Heart left ventricle (tissue), 13 donors: ENCODE measurements around the gene ZC3H10.

Source experiments
- POLR2A ChIP-seq, 2 donors: fragments of 450-650 bp; IDR thresholded peaks; one replicate each; pipeline ENCODE4 v1.6.1; 2017; ENCODE audit warnings: antibody characterized with exemption in 2 of 2, mild to moderate bottlenecking in 2 of 2, moderate library complexity in 2 of 2
- TF ChIP-seq, protein P1 (sequence below), 12 donors: fragments of 200-600 bp; sonication (generic) in 4 of 12; IDR thresholded peaks; one replicate each; pipeline versions ENCODE4 v1.5.0 to v1.8.0; 2018 to 2022; ENCODE audit warnings: antibody characterized with exemption in 12 of 12, mild to moderate bottlenecking in 5 of 12
- donor health status: ischemic (EF 13 %, LVEDD 7.1; RV severe dilation, severe dysfunction).
- donor health status: DM: no; HTN: yes; CAD: no.
- donor health status: DM: no; HTN: no; CAD: no.
- donor health status: ischemic (EF 25% LVEDD 6.9; RV normal size, moderate dysfunction).
- donor health status: ischemic (EF 25% LVEDD 5.7; RV mildly dilated, moderate dysfunction).
- donor health status: ischemic (EF 35%, LVEDD 5.7; RV mildly dilated, moderate dysfunction).
- donor health status: nonischemic (EF 11% LVEDD 7.7; RV severe dilation, severe dysfunction).
- donor health status: DM: yes; HTN: yes; CAD: no.
- donor health status: PGD.
- donor health status: ischemic (EF 29% LVEDD 5.4; RV normal size, mild dysfunction).
- donor health status: nonischemic (EF 23%, LVEDD 6.1; RV moderate dilation, normal function).

- no peak for TF ChIP-seq POLR2A (IDR thresholded peaks at IDR 0.05)
- TF ChIP-seq, protein P1, sequence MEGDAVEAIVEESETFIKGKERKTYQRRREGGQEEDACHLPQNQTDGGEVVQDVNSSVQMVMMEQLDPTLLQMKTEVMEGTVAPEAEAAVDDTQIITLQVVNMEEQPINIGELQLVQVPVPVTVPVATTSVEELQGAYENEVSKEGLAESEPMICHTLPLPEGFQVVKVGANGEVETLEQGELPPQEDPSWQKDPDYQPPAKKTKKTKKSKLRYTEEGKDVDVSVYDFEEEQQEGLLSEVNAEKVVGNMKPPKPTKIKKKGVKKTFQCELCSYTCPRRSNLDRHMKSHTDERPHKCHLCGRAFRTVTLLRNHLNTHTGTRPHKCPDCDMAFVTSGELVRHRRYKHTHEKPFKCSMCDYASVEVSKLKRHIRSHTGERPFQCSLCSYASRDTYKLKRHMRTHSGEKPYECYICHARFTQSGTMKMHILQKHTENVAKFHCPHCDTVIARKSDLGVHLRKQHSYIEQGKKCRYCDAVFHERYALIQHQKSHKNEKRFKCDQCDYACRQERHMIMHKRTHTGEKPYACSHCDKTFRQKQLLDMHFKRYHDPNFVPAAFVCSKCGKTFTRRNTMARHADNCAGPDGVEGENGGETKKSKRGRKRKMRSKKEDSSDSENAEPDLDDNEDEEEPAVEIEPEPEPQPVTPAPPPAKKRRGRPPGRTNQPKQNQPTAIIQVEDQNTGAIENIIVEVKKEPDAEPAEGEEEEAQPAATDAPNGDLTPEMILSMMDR (IDR thresholded peaks at IDR 0.05), result no peak
Measured at GRCh38 chr12:56159482-56160192, 41.6 kb downstream of the ZC3H10 start.
